Measurements from ENCODE around the gene SUGP2.

Gene SUGP2

GRCh38 chr19:18991468-18991867, 41.8 kb downstream of the SUGP2 start:
- no peak for DNase-seq (ENCODE audit: low read depth, low spot score)

- DNase-seq (ENCODE audit: low read depth, low spot score): no peak
Measured at GRCh38 chr19:18991006-18991405, 42.3 kb downstream of the SUGP2 start.

- DNase-seq (ENCODE audit: low read depth, low spot score): no peak
Measured at GRCh38 chr19:18990128-18990708, 43.1 kb downstream of the SUGP2 start.

GRCh38 chr19:18989316-18989715, 44.0 kb downstream of the SUGP2 start:
- no peak for DNase-seq (ENCODE audit: low read depth, low spot score)

- no peak for DNase-seq (ENCODE audit: low read depth, low spot score)
Measured at GRCh38 chr19:18987456-18987855, 45.9 kb downstream of the SUGP2 start.

GRCh38 chr19:18985257-18985656, 48.1 kb downstream of the SUGP2 start:
- DNase-seq (ENCODE audit: low read depth, low spot score): no peak

- DNase-seq (ENCODE audit: low read depth, low spot score): no peak
Measured at GRCh38 chr19:18984251-18984650, 49.1 kb downstream of the SUGP2 start.

- DNase-seq (ENCODE audit: low read depth, low spot score): no peak
Measured at GRCh38 chr19:18982669-18983068, 50.6 kb downstream of the SUGP2 start.

- DNase-seq (ENCODE audit: low read depth, low spot score): no peak
Measured at GRCh38 chr19:18980432-18981020, 52.8 kb downstream of the SUGP2 start.

GRCh38 chr19:18978616-18979015, 54.7 kb downstream of the SUGP2 start:
- no peak for DNase-seq (ENCODE audit: low read depth, low spot score)

GRCh38 chr19:18975869-18976268, 57.4 kb downstream of the SUGP2 start:
- DNase-seq (ENCODE audit: low read depth, low spot score): no peak

- no peak for DNase-seq (ENCODE audit: low read depth, low spot score)
Measured at GRCh38 chr19:18975011-18975410, 58.3 kb downstream of the SUGP2 start.

GRCh38 chr19:18972851-18973250, 60.5 kb downstream of the SUGP2 start:
- DNase-seq (ENCODE audit: low read depth, low spot score): no peak

GRCh38 chr19:18972301-18972811, 61.0 kb downstream of the SUGP2 start:
- DNase-seq (ENCODE audit: low read depth, low spot score): no peak

- DNase-seq (ENCODE audit: low read depth, low spot score): no peak
Measured at GRCh38 chr19:18969931-18970659, 63.2 kb downstream of the SUGP2 start.

- DNase-seq (ENCODE audit: low read depth, low spot score): no peak
Measured at GRCh38 chr19:18967358-18968146, 65.8 kb downstream of the SUGP2 start.

GRCh38 chr19:18966307-18966706, 67.0 kb downstream of the SUGP2 start:
- no peak for DNase-seq (ENCODE audit: low read depth, low spot score)

GRCh38 chr19:18964121-18964520, 69.2 kb downstream of the SUGP2 start:
- no peak for DNase-seq (ENCODE audit: low read depth, low spot score)

- peak; percentile 82 for DNase-seq (ENCODE audit: low read depth, low spot score)
Measured at GRCh38 chr19:18961767-18962620, 71.3 kb downstream of the SUGP2 start.

- no peak for DNase-seq (ENCODE audit: low read depth, low spot score)
Measured at GRCh38 chr19:18960370-18960769, 72.9 kb downstream of the SUGP2 start.

- no peak for DNase-seq (ENCODE audit: low read depth, low spot score)
Measured at GRCh38 chr19:18955042-18955441, 78.3 kb downstream of the SUGP2 start.

All from ELF-1 (cell line).